ENCODE measurements around the gene KCNS3.
"Not testable (repeated sequence)": the region's sequence is repeated elsewhere in the genome, so short reads cannot be mapped to it uniquely, and the experiment has no call there.

KCNS3 gene

DNA sequence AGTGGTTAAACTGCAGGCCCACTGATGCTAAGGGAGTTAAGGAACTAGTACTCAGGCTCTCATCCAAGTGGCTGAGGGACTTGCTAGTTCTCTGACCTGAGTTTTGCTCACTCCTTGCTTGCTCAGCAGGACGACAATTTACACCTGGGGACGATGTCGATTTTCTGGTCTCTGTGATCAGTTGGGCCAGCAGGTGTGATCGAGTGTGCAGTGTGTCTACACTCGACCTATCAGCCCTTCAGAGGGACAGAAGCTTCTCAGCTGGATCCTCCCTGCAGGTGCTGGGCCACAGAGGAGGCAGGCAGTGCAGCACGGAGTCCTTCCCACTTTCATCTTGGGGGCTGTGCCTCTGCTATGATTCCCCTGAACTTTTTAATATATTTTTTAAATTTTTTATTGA is 71.5 kb downstream of the KCNS3 start:
- DNase-seq = no peak

GRCh38 chr2:17951563-17951962 is 73.1 kb downstream of the KCNS3 start:
- no peak for DNase-seq

- DNase-seq = no peak
Observed at GRCh38 chr2:17958466-17959092, 80.1 kb downstream of the KCNS3 start.

GRCh38 chr2:17959356-17959755 is 80.9 kb downstream of the KCNS3 start:
- no peak for DNase-seq

DNA sequence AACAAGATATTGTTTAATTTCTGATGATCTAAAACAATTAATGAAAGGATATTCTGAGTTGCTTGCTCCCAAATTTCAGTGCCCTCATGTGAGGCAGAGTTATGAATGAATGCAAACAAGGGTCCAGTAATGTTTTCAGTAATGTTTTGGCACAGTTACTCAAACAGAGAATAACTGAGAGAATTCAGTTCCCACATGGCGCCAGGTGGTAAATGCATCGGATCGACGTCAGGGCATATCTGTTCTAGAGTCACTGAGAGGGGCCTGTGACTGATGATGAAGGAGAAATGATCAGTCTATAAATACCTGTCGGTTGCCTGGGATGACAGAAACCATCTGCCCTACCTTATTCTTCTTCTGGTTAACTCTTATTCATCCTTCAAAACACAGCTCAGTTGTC is 81.4 kb downstream of the KCNS3 start:
- no peak for DNase-seq

DNA sequence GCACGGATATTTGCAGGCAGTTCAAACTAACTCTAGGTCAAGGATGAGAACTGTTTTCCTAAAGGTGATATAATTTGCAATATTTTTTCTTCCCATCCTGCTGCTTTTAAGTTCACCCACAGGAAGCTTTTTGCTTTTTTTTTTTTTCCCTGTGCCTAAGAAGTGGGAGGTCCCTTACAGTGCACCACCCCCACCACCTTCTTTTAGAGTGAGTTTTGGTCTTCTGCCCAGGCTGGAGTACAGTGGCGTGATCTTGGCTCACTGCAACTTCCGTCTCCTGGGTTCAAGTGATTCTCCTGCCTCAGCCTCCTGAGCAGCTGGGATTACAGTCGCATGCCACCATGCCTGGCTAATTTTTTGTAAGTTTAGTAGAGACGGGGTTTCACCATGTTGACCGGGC is 82.5 kb downstream of the KCNS3 start:
- no peak for DNase-seq

- DNase-seq = no peak
Observed at GRCh38 chr2:17961789-17962188, 83.3 kb downstream of the KCNS3 start.

- DNase-seq = no peak
Observed at GRCh38 chr2:17962876-17963275, 84.4 kb downstream of the KCNS3 start.

GRCh38 chr2:17963571-17963970 is 85.1 kb downstream of the KCNS3 start:
- DNase-seq = not testable (repeated sequence)

DNA sequence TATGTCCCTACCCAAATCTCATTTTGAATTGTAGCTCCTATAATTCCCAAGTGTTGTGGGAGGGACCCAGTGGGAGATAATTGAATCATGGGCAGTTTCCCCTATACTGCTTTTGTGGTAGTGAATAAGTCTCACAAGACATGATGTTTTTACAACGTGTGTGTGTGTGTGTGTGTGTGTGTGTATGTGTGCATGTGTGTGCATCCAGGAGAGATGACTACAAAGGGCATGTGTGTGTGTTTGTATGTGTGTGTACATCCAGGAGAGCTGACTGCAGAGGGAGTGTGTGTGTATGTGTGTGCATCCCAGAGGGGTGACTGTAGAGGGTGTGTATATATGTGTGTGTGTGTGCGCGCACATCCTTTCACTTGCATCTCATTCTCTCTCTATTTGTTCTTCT is 86.7 kb downstream of the KCNS3 start:
- no peak for DNase-seq

- DNase-seq = no peak
Observed at GRCh38 chr2:17966798-17967197, 88.3 kb downstream of the KCNS3 start.

- DNase-seq = no peak
Observed at GRCh38 chr2:17969661-17970060, 91.2 kb downstream of the KCNS3 start.

DNA sequence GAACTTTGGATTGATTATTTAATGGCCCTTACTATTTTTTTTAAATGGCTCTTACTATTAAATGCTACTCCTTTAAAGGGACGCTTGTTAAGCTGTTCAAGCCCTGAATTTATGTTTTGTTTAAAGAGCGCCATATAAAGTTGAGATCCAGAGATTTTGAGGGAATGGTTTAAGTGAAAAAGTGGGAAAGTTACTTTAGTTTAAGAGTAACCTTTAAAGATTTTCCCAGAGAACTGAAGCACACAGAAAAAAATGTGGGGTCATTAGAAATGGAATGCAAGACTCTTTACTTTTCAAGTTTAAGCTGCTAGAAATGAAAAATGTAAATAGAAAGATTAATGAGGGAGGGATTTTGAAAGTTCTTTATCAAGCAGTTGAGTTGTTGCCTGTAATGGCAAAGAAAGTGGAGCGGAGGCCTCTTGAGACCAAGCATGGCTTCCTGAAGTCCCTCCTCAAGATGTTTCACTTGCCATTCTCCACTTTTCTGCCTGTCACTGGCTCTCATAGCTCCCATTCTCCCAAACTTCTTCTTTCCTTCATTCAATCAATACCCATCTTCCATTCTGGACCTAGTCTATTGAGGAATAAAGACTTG is 93.2 kb downstream of the KCNS3 start:
- no peak for DNase-seq

- no peak for DNase-seq
Observed at GRCh38 chr2:17972991-17973390, 94.5 kb downstream of the KCNS3 start.

DNA sequence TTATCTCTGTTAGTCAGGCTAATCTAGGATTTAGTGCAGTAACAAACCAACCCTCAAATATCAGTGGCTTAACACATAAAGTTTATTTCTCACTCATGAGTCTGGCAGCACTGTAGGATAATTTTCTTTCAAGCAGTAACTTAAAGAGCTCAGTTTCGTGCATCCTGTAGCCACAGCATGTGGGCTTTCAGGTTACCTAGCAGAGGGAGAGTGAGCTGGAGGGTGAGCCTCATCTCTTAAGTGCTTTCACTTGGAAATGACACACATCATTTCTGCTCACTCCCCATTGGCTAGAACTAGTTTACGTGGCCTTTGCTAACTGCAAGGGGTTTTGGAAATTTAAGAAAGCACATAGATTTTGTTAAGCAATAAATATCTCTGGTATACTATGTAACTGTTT is 96.9 kb downstream of the KCNS3 start:
- DNase-seq = no peak

- DNase-seq = no peak
Observed at GRCh38 chr2:17976871-17977746, 98.6 kb downstream of the KCNS3 start.

GRCh38 chr2:17979707-17980106 is 101.2 kb downstream of the KCNS3 start:
- no peak for DNase-seq

DNA sequence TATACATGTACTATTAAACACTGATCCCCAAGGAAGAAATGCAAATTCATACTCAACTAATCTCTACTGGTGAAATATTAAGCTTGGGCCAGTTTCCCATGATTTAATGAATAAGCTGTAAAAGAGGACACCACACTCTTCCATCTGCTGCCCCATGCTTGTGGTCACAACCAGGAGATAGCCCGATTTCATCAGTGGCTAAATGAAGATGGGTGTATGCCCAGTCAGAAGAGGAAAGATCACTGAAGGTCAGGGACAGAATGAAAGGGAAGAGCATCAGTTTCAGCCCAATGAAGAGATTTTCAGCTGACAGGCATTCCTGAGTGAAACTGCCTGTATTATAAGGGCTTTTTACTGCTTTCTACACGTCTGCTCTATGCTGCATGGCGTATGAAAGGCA is 103.5 kb downstream of the KCNS3 start:
- no peak for DNase-seq

Measured in CD4-positive, alpha-beta T cell treated with Interleukin-1 beta for 1 hour (primary cell).